Right ventricle myocardium superior (tissue), 1 donor: ENCODE data around the gene GRIK3. TPM values are rescaled to one million over a fixed set of nuclear protein-coding genes. Genes with fewer than 3 reads are reported as not detected.

Experiments
- ATAC-seq: fragments of 200-7000 bp; cut with Tn5 transposase; one replicate; pipeline ENCODE4 v1.9.1; 2020; ENCODE audit warnings: mild to moderate bottlenecking; ENCODE audit not compliant: poor library complexity
- DNase-seq: peaks from one replicate; pipeline ENCODE4 v3.0.0-alpha.2; 2020
- intact Hi-C: fragments of 100-400 bp; cut with DNase I; formaldehyde crosslinking; loops from one replicate; pipeline ENCODE4 v1.11.2; 2022
- total RNA-seq: library from RNA; stranded (reverse); fragmentation: NEBNext Ultra II Directional; extraction: Animal tissue kit (Norgen Biotek cat#: 25700); gene quantifications from one replicate; pipeline ENCODE4 v1.2.1, GENCODE V29; 2021
- donor health status: DM: no; HTN: yes; CAD: no; lungs with severe emphysema.

The GRIK3 gene
- total RNA-seq, 1 donor from 2014 or later, result 0.91 TPM

GRCh38 chr1:36796733-36797132, 237.6 kb downstream of the GRIK3 start:
- ATAC-seq (no peak), DNase-seq (no peak)

GRCh38 chr1:36796106-36796590, 238.2 kb downstream of the GRIK3 start:
- ATAC-seq (no peak), DNase-seq (no peak)
- intact Hi-C loops, result no loop called here

More at GRCh38 chr1:36796733-36797132, 237.6 kb downstream of the GRIK3 start:
- intact Hi-C loops, result no loop called here

- ATAC-seq, result no peak
- DNase-seq, result no peak
Observed at GRCh38 chr1:36794460-36794859, 239.9 kb downstream of the GRIK3 start.

GRCh38 chr1:36793452-36793851, 240.9 kb downstream of the GRIK3 start:
- ATAC-seq (no peak), DNase-seq (no peak)
- intact Hi-C loops, result no loop called here

More at GRCh38 chr1:36794460-36794859, 239.9 kb downstream of the GRIK3 start:
- intact Hi-C loops, result no loop called here

GRCh38 chr1:36792292-36792691, 242.0 kb downstream of the GRIK3 start:
- DNase-seq (no peak), ATAC-seq (no peak)
- intact Hi-C loops, result no loop called here

- DNase-seq (no peak), ATAC-seq (no peak)
- intact Hi-C loops, result no loop called here
Observed at GRCh38 chr1:36790191-36790590, 244.1 kb downstream of the GRIK3 start.

- ATAC-seq (no peak), DNase-seq (no peak)
- intact Hi-C loops, result no loop called here
Observed at GRCh38 chr1:36789535-36789934, 244.8 kb downstream of the GRIK3 start.

GRCh38 chr1:36787312-36787913, 246.9 kb downstream of the GRIK3 start:
- ATAC-seq (no peak), DNase-seq (no peak)
- intact Hi-C loops, result no loop called here

GRCh38 chr1:36786425-36786824, 247.9 kb downstream of the GRIK3 start:
- DNase-seq (no peak), ATAC-seq (no peak)
- intact Hi-C loops, result no loop called here

GRCh38 chr1:36784147-36784859, 250.0 kb downstream of the GRIK3 start:
- intact Hi-C loops, result no loop called here

GRCh38 chr1:36783475-36783874, 250.8 kb downstream of the GRIK3 start:
- ATAC-seq, result no peak
- intact Hi-C loops, result no loop called here
- DNase-seq, result no peak

More at GRCh38 chr1:36784147-36784859, 250.0 kb downstream of the GRIK3 start:
- DNase-seq, result no peak
- ATAC-seq, result no peak

GRCh38 chr1:36782785-36783184, 251.5 kb downstream of the GRIK3 start:
- intact Hi-C loops, result no loop called here
- DNase-seq, result no peak
- ATAC-seq, result no peak

- ATAC-seq, result no peak
- intact Hi-C loops, result no loop called here
Observed at GRCh38 chr1:36782085-36782484, 252.2 kb downstream of the GRIK3 start.

GRCh38 chr1:36781098-36781497, 253.2 kb downstream of the GRIK3 start:
- ATAC-seq (no peak), DNase-seq (no peak)
- intact Hi-C loops, result no loop called here

More at GRCh38 chr1:36782085-36782484, 252.2 kb downstream of the GRIK3 start:
- no peak for DNase-seq

GRCh38 chr1:36778740-36779139, 255.6 kb downstream of the GRIK3 start:
- intact Hi-C loops, result no loop called here
- no peak for ATAC-seq
- no peak for DNase-seq

GRCh38 chr1:36776948-36777831, 257.1 kb downstream of the GRIK3 start:
- no peak for DNase-seq
- no peak for ATAC-seq
- intact Hi-C loops, result no loop called here

GRCh38 chr1:36776256-36776655, 258.1 kb downstream of the GRIK3 start:
- ATAC-seq (no peak), DNase-seq (no peak)
- intact Hi-C loops, result no loop called here

GRCh38 chr1:36775716-36776115, 258.6 kb downstream of the GRIK3 start:
- intact Hi-C loops, result no loop called here
- no peak for DNase-seq
- ATAC-seq, result no peak

- DNase-seq (no peak), ATAC-seq (no peak)
- intact Hi-C loops, result no loop called here
Observed at GRCh38 chr1:36773827-36774541, 260.3 kb downstream of the GRIK3 start.
